Gastroesophageal sphincter (tissue), 4 donors: ENCODE measurements around the gene C3orf52. TPM values are rescaled to one million over a fixed set of nuclear protein-coding genes. Genes with fewer than 3 reads are reported as not detected.
"Not testable (repeated sequence)": the region's sequence is repeated elsewhere in the genome, so short reads cannot be mapped to it uniquely, and the experiment has no call there.

Experiments used
- ATAC-seq: fragments of 150-250 bp; one replicate; pipeline ENCODE4 v1.9.1; 2016; ENCODE audit warnings: mild to moderate bottlenecking, moderate library complexity
- H3K27ac ChIP-seq, 4 donors: fragments of 200-600 bp; sonication (generic) in 3 of 4; 1 replicate in 3 of 4; 2 replicates in 1 of 4; pipeline ENCODE4 v1.5.1; 2016 to 2019
- H3K27me3 ChIP-seq: fragments of 200-600 bp; sonication (generic); one replicate; pipeline ENCODE4 v1.5.1; 2019
- H3K36me3 ChIP-seq, 2 donors: fragments of 200-600 bp; sonication (generic); one replicate each; pipeline ENCODE4 v1.5.1; 2019; ENCODE audit warnings: control low read depth in 1 of 2
- H3K4me1 ChIP-seq, 3 donors: fragments of 200-600 bp; sonication (generic); 1 replicate in 2 of 3; 2 replicates in 1 of 3; pipeline ENCODE4 v1.5.1; 2016 to 2019; ENCODE audit warnings: control low read depth in 2 of 3
- H3K4me3 ChIP-seq, 2 donors: fragments of 200-600 bp; sonication (generic); one replicate each; pipeline ENCODE4 v1.5.1; 2019; ENCODE audit warnings: mild to moderate bottlenecking in 1 of 2, moderate library complexity in 1 of 2
- H3K9me3 ChIP-seq, 3 donors: fragments of 200-600 bp; sonication (generic); one replicate each; pipeline ENCODE4 v1.5.1; 2017 to 2019; ENCODE audit warnings: control low read depth in 2 of 3
- CTCF ChIP-seq, 4 experiments: fragments of 200-600 bp in 2 of 4; fragments of 450-650 bp in 2 of 4; sonication (generic) in 1 of 4; IDR thresholded peaks; one replicate each; pipeline ENCODE4 v1.5.1; 2017 to 2019; ENCODE audit warnings: antibody characterized with exemption in 4 of 4, mild to moderate bottlenecking in 2 of 4, moderate library complexity in 2 of 4
- EP300 ChIP-seq: sonication (generic); formaldehyde crosslinking; IDR thresholded peaks from one replicate; pipeline ENCODE4 v1.6.1; 2017; ENCODE audit warnings: antibody characterized with exemption, mild to moderate bottlenecking
- POLR2A ChIP-seq, 2 donors: fragments of 450-650 bp; IDR thresholded peaks; one replicate each; pipeline ENCODE4 v1.6.1; 2017; ENCODE audit warnings: antibody characterized with exemption in 2 of 2, mild to moderate bottlenecking in 2 of 2, moderate library complexity in 1 of 2
- POLR2AphosphoS5 ChIP-seq: sonication (generic); formaldehyde crosslinking; IDR thresholded peaks from one replicate; pipeline ENCODE4 v1.6.1; 2017; ENCODE audit warnings: antibody characterized with exemption
- WGBS, 2 donors: methylation state at CpG; one replicate each; pipeline ENCODE4 v1.1.5; 2018; ENCODE audit warnings: low coverage in 1 of 2; 5-methylcytosine and 5-hydroxymethylcytosine counted together
- total RNA-seq, 4 donors: library from RNA; depleted of rRNA; stranded (reverse); fragments of >200 nt; gene quantifications; one replicate each; pipeline ENCODE4 v1.1.0, GENCODE V29; 2016

The C3orf52 gene
- 1 to 10 TPM; 1.6 to 3.4 (median 1.9) TPM for total RNA-seq

- H3K4me3 ChIP-seq, result peak within 1 kb of the TSS; percentile 56 to 57
- 0% methylated on average over 5 of the region's 67 CpGs; no CpG with 5 or more reads in 1 of the 2 donors for WGBS, 2 donors
- no peaks in the 10 kb centered on the region for H3K36me3 ChIP-seq
- peak within 1 kb of the TSS in 3 of 4 donors; percentile 9 to 69 (median 46) for H3K27ac ChIP-seq
- peak; percentile 95 for ATAC-seq
- TF ChIP-seq POLR2A (IDR thresholded peaks at IDR 0.05) (no peak), POLR2AphosphoS5 (peak; percentile 11), EP300 (no peak), CTCF (IDR thresholded peaks at IDR 0.05) (peak in 1 of 4 experiments; percentile 22)
- no peaks in the 10 kb centered on the region for H3K27me3 ChIP-seq
- peaks cover 0 to 17% (median 6%) of the 10 kb centered on the region in 3 donors for H3K4me1 ChIP-seq
- H3K9me3 ChIP-seq, result no peaks in the 10 kb centered on the region
Measured at GRCh38 chr3:112086076-112086854, at the start of gene C3orf52. Gene C3orf52, plus strand, starts transcription at chr3:112086389. Its CDS starts 19 bp downstream, at chr3:112086408.

- H3K27ac ChIP-seq, H3K4me1 ChIP-seq, H3K27me3 ChIP-seq, H3K9me3 ChIP-seq, H3K4me3 ChIP-seq, H3K36me3 ChIP-seq, ATAC-seq: not testable (repeated sequence)
- WGBS, 2 donors, result 62 to 71% methylated on average over 3 to 4 of the region's 4 CpGs
Measured at GRCh38 chr3:112037194-112037593, 49.0 kb upstream of the C3orf52 start.

- Histone ChIP-seq H3K4me3 (no peak overlapping the region), H3K27me3 (no peaks in the 10 kb centered on the region), H3K9me3 (peaks cover 0 to 3% (median 0%) of the 10 kb centered on the region in 3 donors), H3K36me3 (no peaks in the 10 kb centered on the region), H3K4me1 (peaks cover 0 to 5% (median 0%) of the 10 kb centered on the region in 3 donors), H3K27ac (no peak overlapping the region)
- 52 to 78% methylated on average over 3 of the region's 3 CpGs for WGBS, 2 donors
- TF ChIP-seq POLR2AphosphoS5, result no peak
- ATAC-seq, result no peak
Measured at GRCh38 chr3:112038863-112039262, 47.3 kb upstream of the C3orf52 start.

GRCh38 chr3:112041321-112041720 lies 44.9 kb upstream of the C3orf52 start:
- no peak overlapping the region for H3K27ac ChIP-seq
- H3K27me3 ChIP-seq, result no peaks in the 10 kb centered on the region
- ATAC-seq, result no peak
- peaks cover 0 to 3% (median 0%) of the 10 kb centered on the region in 3 donors for H3K9me3 ChIP-seq
- TF ChIP-seq CTCF (IDR thresholded peaks at IDR 0.05) (no peak), POLR2A (IDR thresholded peaks at IDR 0.05) (no peak), POLR2AphosphoS5 (no peak), EP300 (no peak)
- no peaks in the 10 kb centered on the region for H3K36me3 ChIP-seq
- no peak overlapping the region for H3K4me3 ChIP-seq
- H3K4me1 ChIP-seq, result peaks cover 0 to 7% (median 0%) of the 10 kb centered on the region in 3 donors

- Histone ChIP-seq H3K27me3 (no peaks in the 10 kb centered on the region), H3K27ac (no peak overlapping the region), H3K36me3 (no peaks in the 10 kb centered on the region), H3K4me1 (peaks cover 0 to 7% (median 0%) of the 10 kb centered on the region in 3 donors), H3K4me3 (no peak overlapping the region), H3K9me3 (no peaks in the 10 kb centered on the region)
- WGBS, 2 donors, result 54 to 68% methylated on average over 5 to 6 of the region's 6 CpGs
- TF ChIP-seq POLR2AphosphoS5 (no peak), CTCF (IDR thresholded peaks at IDR 0.05) (no peak), POLR2A (IDR thresholded peaks at IDR 0.05) (no peak), EP300 (no peak)
- ATAC-seq, result no peak
Measured at GRCh38 chr3:112042842-112043280, 43.3 kb upstream of the C3orf52 start.
